IMR-90 (cell line): ENCODE data around the gene ACOXL. TPM values are rescaled to one million over a fixed set of nuclear protein-coding genes. Genes with fewer than 3 reads are reported as not detected.

Experiments used
- ATAC-seq: fragments of 200-7000 bp; cut with Tn5 transposase; 2 replicates; pipeline ENCODE4 v1.9.1; 2020; ENCODE audit warnings: low read depth, mild to moderate bottlenecking, moderate library complexity
- BruUV-seq: library from RNA; stranded (reverse); fragments of 400-500 nt; replicated peaks from 2 replicates; lab custom pipeline; 2021; lab: Mats Ljungman, UMichigan
- CTCF ChIA-PET: fragments of 300-600 bp; formaldehyde crosslinking; extraction: SDS; loops from one replicate; lab custom pipeline; 2021; ENCODE audit warnings: antibody characterized with exemption; lab: Yijun Ruan, JAX
- POLR2A ChIA-PET: fragments of 300-600 bp; sonication (Branson Sonifier 250); formaldehyde crosslinking; loops from one replicate; lab custom pipeline; 2022; ENCODE audit warnings: antibody characterized with exemption; ENCODE audit not compliant: unreplicated experiment; lab: Charles Lee
- DNase-seq: peaks from one replicate; pipeline ENCODE4 v3.0.0; 2013
- H2AFZ ChIP-seq: replicated peaks from 2 replicates; pipeline ENCODE3; 2013; ENCODE audit warnings: low read length, mild to moderate bottlenecking; ENCODE audit not compliant: poor library complexity
- H2AK5ac ChIP-seq: 2 replicates; pipeline ENCODE4 v1.6.1; 2013; ENCODE audit warnings: low read depth, low read length, inconsistent platforms
- H2AK9ac ChIP-seq: replicated peaks from 2 replicates; pipeline ENCODE3; 2013; ENCODE audit warnings: mild to moderate bottlenecking, low read depth, low read length, moderate library complexity; ENCODE audit not compliant: poor library complexity
- H2BK120ac ChIP-seq: 2 replicates; pipeline ENCODE4 v1.6.1; 2013; ENCODE audit warnings: low read depth, low read length, inconsistent platforms
- H2BK15ac ChIP-seq: 3 replicates; pipeline ENCODE4 v1.6.1; 2013; ENCODE audit warnings: low read depth, low read length, inconsistent platforms
- H2BK20ac ChIP-seq: 2 replicates; pipeline ENCODE4 v1.6.1; 2013; ENCODE audit warnings: low read depth, mild to moderate bottlenecking, inconsistent platforms, low read length, moderate library complexity
- H2BK5ac ChIP-seq: 2 replicates; pipeline ENCODE4 v1.6.1; 2013; ENCODE audit warnings: mild to moderate bottlenecking, low read depth, low read length, inconsistent platforms; ENCODE audit not compliant: poor library complexity, severe bottlenecking
- H3K14ac ChIP-seq: replicated peaks from 2 replicates; pipeline ENCODE4 v1.6.1; 2013; ENCODE audit warnings: low read depth, low read length, inconsistent platforms
- H3K18ac ChIP-seq: 2 replicates; pipeline ENCODE4 v1.6.1; 2013; ENCODE audit warnings: low read depth, low read length, control low read depth
- H3K23ac ChIP-seq: 2 replicates; pipeline ENCODE4 v1.6.1; 2013; ENCODE audit warnings: low read depth, low read length, inconsistent platforms
- H3K27ac ChIP-seq: 2 replicates; pipeline ENCODE4 v1.5.1; 2013; ENCODE audit warnings: mild to moderate bottlenecking, control low read depth, low read length; ENCODE audit not compliant: insufficient read depth
- H3K27me3 ChIP-seq: 2 replicates; pipeline ENCODE4 v1.6.1; 2013; ENCODE audit warnings: low read length; ENCODE audit not compliant: control insufficient read depth, insufficient read depth
- H3K36me3 ChIP-seq: 2 replicates; pipeline ENCODE4 v1.6.1; 2013; ENCODE audit warnings: low read length, mixed read lengths; ENCODE audit not compliant: control insufficient read depth, insufficient read depth
- H3K4ac ChIP-seq: 2 replicates; pipeline ENCODE4 v1.6.1; 2013; ENCODE audit warnings: low read depth, low read length, inconsistent platforms
- H3K4me1 ChIP-seq: 2 replicates; pipeline ENCODE4 v1.6.1; 2013; ENCODE audit warnings: low read length, mixed read lengths; ENCODE audit not compliant: control insufficient read depth, insufficient read depth
- H3K4me2 ChIP-seq: 2 replicates; pipeline ENCODE4 v1.6.1; 2013; ENCODE audit warnings: low read depth, mild to moderate bottlenecking, control low read depth, low read length, moderate library complexity
- H3K4me3 ChIP-seq: 2 replicates; pipeline ENCODE4 v1.5.1; 2013; ENCODE audit warnings: low read depth, mild to moderate bottlenecking, control low read depth, low read length, moderate library complexity; ENCODE audit not compliant: insufficient read depth
- H3K56ac ChIP-seq: 2 replicates; pipeline ENCODE4 v1.6.1; 2013; ENCODE audit warnings: low read length, inconsistent platforms; ENCODE audit not compliant: insufficient read depth; ENCODE audit errors: extremely low read depth
- H3K79me1 ChIP-seq, 2 experiments: 2 replicates each; pipeline ENCODE4 v1.6.1; 2013; ENCODE audit warnings: low read length in 2 of 2, inconsistent platforms in 1 of 2, low read depth in 1 of 2
- H3K9ac ChIP-seq: 2 replicates; pipeline ENCODE4 v1.6.1; 2013; ENCODE audit warnings: low read depth, low read length, control low read depth
- H3K9me1 ChIP-seq: 2 replicates; pipeline ENCODE4 v1.6.1; 2013; ENCODE audit warnings: low read length, inconsistent platforms; ENCODE audit not compliant: insufficient read depth
- H3K9me3 ChIP-seq: 2 replicates; pipeline ENCODE4 v1.6.1; 2013; ENCODE audit warnings: low read length; ENCODE audit not compliant: control insufficient read depth, insufficient read depth
- H4K20me1 ChIP-seq: 2 replicates; pipeline ENCODE4 v1.6.1; 2013; ENCODE audit warnings: low read length, inconsistent platforms; ENCODE audit not compliant: insufficient read depth
- H4K5ac ChIP-seq: 2 replicates; pipeline ENCODE4 v1.6.1; 2013; ENCODE audit warnings: mild to moderate bottlenecking, low read depth, low read length, control low read depth
- H4K8ac ChIP-seq, 2 experiments: 2 replicates each; pipeline ENCODE4 v1.6.1; 2013; ENCODE audit warnings: low read depth in 2 of 2, low read length in 2 of 2, control low read depth in 1 of 2, inconsistent platforms in 1 of 2
- H4K91ac ChIP-seq: 2 replicates; pipeline ENCODE4 v1.6.1; 2013; ENCODE audit warnings: low read depth, low read length, inconsistent platforms; ENCODE audit not compliant: insufficient read depth
- BHLHE40 ChIP-seq: fragments of 150-350 bp; IDR thresholded peaks from 2 replicates; pipeline ENCODE4 v1.6.1; 2016; ENCODE audit warnings: mild to moderate bottlenecking, low read depth, low read length
- CHD1 ChIP-seq: IDR thresholded peaks from 2 replicates; pipeline ENCODE4 v1.6.1; 2012; ENCODE audit warnings: low read depth, low read length, improper control_type of control experiment
- CTCF ChIP-seq: conservative IDR thresholded peaks from 2 replicates; pipeline ENCODE4 v1.5.1; 2012; ENCODE audit warnings: mild to moderate bottlenecking, low read depth, low read length, improper control_type of control experiment
- FOS ChIP-seq: fragments of 150-350 bp; IDR thresholded peaks from 2 replicates; pipeline ENCODE4 v1.6.1; 2016; ENCODE audit warnings: low read depth, low read length
- MAFK ChIP-seq: IDR thresholded peaks from 2 replicates; pipeline ENCODE4 v1.6.1; 2012; ENCODE audit warnings: low read depth, low read length, improper control_type of control experiment
- MAZ ChIP-seq: IDR thresholded peaks from 2 replicates; pipeline ENCODE4 v1.6.1; 2012; ENCODE audit warnings: low read depth, mild to moderate bottlenecking, low read length, improper control_type of control experiment, moderate library complexity, borderline replicate concordance
- MXI1 ChIP-seq: IDR thresholded peaks from 2 replicates; pipeline ENCODE4 v1.6.1; 2012; ENCODE audit warnings: low read depth, mild to moderate bottlenecking, low read length, moderate library complexity, borderline replicate concordance
- NFE2L2 ChIP-seq: fragments of 150-350 bp; IDR thresholded peaks from 2 replicates; pipeline ENCODE4 v1.6.1; 2016; ENCODE audit warnings: low read depth, mild to moderate bottlenecking, low read length
- RAD21 ChIP-seq: IDR thresholded peaks from 2 replicates; pipeline ENCODE4 v1.6.1; 2012; ENCODE audit warnings: low read length, improper control_type of control experiment
- RFX5 ChIP-seq: IDR thresholded peaks from 2 replicates; pipeline ENCODE4 v1.8.0; 2012; ENCODE audit warnings: low read depth, mild to moderate bottlenecking, low read length, moderate library complexity
- USF2 ChIP-seq: fragments of 150-350 bp; IDR thresholded peaks from 2 replicates; pipeline ENCODE4 v1.6.1; 2017; ENCODE audit warnings: mild to moderate bottlenecking, antibody characterized with exemption, low read length, low read depth
- WGBS, 2 experiments: methylation state at CpG; one replicate each; pipeline versions ENCODE4 v1.1.5 to v1.1.7; 2013; ENCODE audit warnings: missing lambda C conversion rate in 2 of 2; ENCODE audit not compliant: insufficient read length in 1 of 2; ENCODE audit errors: extremely low coverage in 2 of 2; 5-methylcytosine and 5-hydroxymethylcytosine counted together
- dilution Hi-C: fragments of 300-500 bp; cut with HindIII; formaldehyde crosslinking; loops from one replicate; pipeline ENCODE4 v1.14.3; 2018; ENCODE audit warnings: low sequenced_read_pairs; ENCODE audit not compliant: unreplicated experiment
- in situ Hi-C: fragments of 300-500 bp; cut with MboI; formaldehyde crosslinking; loops from 3 replicates; pipeline ENCODE4 v1.14.3; 2019; ENCODE audit warnings: low sequenced_read_pairs, inconsistent platforms, mixed read lengths
- intact Hi-C: fragments of 100-400 bp; cut with micrococcal nuclease; formaldehyde crosslinking; loops from 2 replicates; pipeline ENCODE4 v1.10.0; 2022
- polyA plus RNA-seq, 3 experiments: library from polyadenylated mRNA; depleted of rRNA; stranded (reverse); fragments of >200 nt; gene quantifications; 2 replicates each; pipeline ENCODE4 v1.2.3, GENCODE V29; 2012; ENCODE audit warnings: low replicate concordance in 1 of 3
- total RNA-seq: library from RNA; depleted of rRNA; stranded (reverse); fragments of >200 nt; gene quantifications from 2 replicates; pipeline ENCODE4 v1.2.3, GENCODE V29; 2012

The ACOXL gene
- total and polyA plus RNA-seq, 2 of the 4 experiments (the other 2 are of a cell fraction) = not detected

GRCh38 chr2:111058264-111058663 lies 325.9 kb downstream of the ACOXL start:
- Histone ChIP-seq H3K4me2 (no peak overlapping the region), H3K27me3 (peaks cover 31% of the 10 kb centered on the region), H4K8ac (no peak overlapping the region), H2AK5ac (no peak overlapping the region), H3K9me1 (no peaks in the 10 kb centered on the region), H2BK15ac (no peak overlapping the region), H3K79me1 (no peaks in the 10 kb centered on the region), H2BK5ac (no peak overlapping the region), H2BK20ac (no peak overlapping the region), H4K91ac (no peak overlapping the region), H3K14ac (no peak overlapping the region), H3K4me3 (no peak overlapping the region), H3K18ac (no peak overlapping the region), H3K56ac (no peak overlapping the region), H3K27ac (no peak overlapping the region), H4K20me1 (no peaks in the 10 kb centered on the region), H3K9ac (no peak overlapping the region), H2AFZ (no peak overlapping the region), H3K4ac (no peak overlapping the region), H3K23ac (no peak overlapping the region), H4K5ac (no peak overlapping the region), H3K9me3 (no peaks in the 10 kb centered on the region), H3K4me1 (no peaks in the 10 kb centered on the region), H3K36me3 (no peaks in the 10 kb centered on the region), H2AK9ac (no peak overlapping the region), H2BK120ac (no peak overlapping the region)
- no peak for DNase-seq
- dilution Hi-C loops (no loop called here), intact Hi-C loops (no loop called here), in situ Hi-C loops (no loop called here)
- TF ChIP-seq CTCF = no peak
- no peak for TF ChIP-seq MAFK
- TF ChIP-seq NFE2L2 = no peak
- TF ChIP-seq RFX5 = no peak
- TF ChIP-seq RAD21 = no peak
- TF ChIP-seq CHD1 = no peak
- TF ChIP-seq BHLHE40 = no peak
- TF ChIP-seq MAZ = no peak
- no peak for TF ChIP-seq USF2
- TF ChIP-seq FOS = no peak
- TF ChIP-seq MXI1 = no peak
- ATAC-seq = no peak
- 63% methylated on average over 2 of the region's 5 CpGs; no CpG with 5 or more reads in 1 of the 2 experiments for WGBS, 2 experiments
- ChIA-PET CTCF (no interaction called here), POLR2A (no interaction called here)
- BruUV-seq = no TSS peak
